HG02970 (cell line): ENCODE results near the gene CNTFR.
"Not testable (repeated sequence)": the region's sequence is repeated elsewhere in the genome, so short reads cannot be mapped to it uniquely, and the experiment has no call there.

Source experiments
- ATAC-seq: cut with Tn5 transposase; IDR thresholded peaks from one replicate; pipeline ENCODE4 v1.9.1; 2021; ENCODE audit warnings: mild to moderate bottlenecking, moderate library complexity, moderate number of reproducible peaks; ENCODE audit not compliant: unreplicated experiment, low FRiP score

Gene CNTFR

DNA sequence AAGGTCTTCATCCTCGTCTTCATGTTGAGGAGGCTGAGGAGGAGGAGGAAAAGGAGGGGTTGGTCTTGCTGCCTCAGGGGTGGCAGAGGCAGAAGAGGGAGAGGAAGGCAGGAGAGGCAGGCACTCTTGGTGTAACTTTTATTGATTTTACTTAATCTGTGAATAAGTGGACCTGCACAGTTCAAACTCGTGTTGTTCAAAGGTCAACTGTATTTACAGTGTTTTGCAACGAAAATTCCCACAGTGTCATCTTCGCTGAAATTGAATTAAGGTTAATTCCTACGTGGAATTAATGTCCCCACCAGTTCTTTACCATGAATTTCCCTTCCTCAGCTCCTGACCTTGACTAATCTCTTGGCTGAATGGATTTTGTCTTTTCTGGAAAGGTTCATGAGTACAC is 45.5 kb downstream of the CNTFR start:
- ATAC-seq, result no peak

DNA sequence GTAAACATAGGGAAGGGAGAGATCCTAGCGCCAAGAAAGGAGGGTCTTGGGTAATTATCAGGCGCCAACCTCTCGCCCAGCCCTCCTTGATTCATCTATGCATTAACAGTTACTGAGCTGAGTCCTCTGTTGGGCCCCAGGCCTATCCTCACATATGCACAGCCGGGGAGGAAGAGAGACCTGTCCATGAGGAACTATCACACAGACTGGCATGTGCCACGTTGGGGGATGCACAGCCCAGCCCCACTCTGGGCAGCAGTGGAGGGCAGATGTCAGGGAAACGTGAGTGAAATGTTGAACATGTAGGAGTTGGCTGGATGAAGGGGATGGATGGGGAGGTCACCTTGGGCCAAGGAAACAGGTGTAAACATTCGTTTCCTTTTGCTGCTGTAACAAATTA is 48.0 kb downstream of the CNTFR start:
- no peak for ATAC-seq

DNA sequence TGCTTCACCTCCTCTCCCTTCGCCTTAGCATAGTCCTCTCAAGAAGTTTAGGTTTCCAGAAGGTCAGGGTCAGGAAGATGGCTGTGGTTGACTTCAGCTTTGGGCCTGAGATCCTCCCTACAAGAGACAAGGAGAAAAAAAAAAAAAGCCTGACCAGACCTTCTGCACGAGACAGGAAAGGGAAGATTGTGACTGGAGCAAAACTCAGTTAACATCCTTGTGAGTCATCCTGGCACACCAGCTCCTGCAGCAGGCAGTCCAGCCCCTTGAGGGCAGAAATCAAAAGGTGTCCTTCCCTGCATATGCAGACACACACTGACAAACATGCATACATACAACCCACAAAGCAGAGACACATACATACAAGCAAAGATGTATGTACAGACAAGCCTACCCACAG is 48.7 kb downstream of the CNTFR start:
- ATAC-seq, result no peak

DNA sequence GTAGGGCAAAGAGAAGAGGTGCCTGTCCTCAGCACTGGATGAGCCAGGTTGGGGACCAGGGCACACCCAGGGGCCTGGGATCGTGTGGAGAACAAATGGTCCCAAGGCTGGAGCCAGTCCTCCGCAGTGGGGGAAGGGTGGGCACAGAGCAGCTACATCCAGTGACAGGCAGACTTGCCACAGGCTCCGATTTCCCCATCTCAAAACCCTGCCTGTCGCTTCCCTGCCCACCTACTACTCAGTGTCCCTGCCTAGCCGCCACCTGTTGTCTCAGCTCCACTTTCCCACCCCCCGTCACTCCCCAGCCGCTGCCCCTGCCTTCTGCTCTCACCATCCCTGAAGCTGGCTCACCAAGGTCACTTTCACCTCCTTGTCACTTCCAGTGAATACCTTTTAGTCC is 52.8 kb downstream of the CNTFR start:
- ATAC-seq, result no peak

DNA sequence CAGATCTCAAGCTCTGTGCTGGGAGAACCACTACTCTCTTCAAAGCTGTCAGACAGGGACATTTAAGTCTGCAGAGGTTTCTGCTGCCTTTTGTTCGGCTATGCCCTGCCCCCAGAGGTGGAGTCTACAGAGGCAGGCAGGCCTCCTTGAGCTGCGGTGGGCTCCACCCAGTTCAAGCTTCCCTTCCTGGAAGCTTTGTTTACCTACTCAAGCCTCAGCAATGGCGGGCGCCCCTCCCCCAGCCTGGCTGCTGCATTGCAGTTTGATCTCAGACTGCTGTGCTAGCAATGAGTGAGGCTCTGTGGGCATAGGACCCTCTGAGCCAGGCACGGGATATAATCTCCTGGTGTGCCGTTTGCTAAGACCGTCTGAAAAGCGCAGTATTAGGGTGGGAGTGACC is 57.5 kb downstream of the CNTFR start:
- not testable (repeated sequence) for ATAC-seq

DNA sequence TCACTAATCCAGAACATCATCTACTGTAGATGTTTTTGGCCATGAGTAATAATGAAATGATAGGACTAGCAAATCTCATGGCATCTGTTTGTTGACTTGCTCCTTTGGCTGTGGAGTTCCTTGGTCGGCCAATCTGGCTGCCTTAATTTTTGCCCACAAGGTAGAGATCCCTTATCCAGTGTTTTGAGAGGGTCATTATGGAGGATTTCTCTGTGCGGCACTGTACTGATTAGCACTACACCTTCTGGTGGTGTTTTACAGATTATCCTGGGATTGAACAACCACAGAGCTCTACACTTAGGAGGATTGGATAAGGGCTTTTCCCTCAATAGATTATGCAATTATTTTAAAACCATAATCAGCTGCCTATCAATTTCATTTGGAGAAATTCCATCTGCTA is 63.5 kb downstream of the CNTFR start:
- ATAC-seq, result no peak

DNA sequence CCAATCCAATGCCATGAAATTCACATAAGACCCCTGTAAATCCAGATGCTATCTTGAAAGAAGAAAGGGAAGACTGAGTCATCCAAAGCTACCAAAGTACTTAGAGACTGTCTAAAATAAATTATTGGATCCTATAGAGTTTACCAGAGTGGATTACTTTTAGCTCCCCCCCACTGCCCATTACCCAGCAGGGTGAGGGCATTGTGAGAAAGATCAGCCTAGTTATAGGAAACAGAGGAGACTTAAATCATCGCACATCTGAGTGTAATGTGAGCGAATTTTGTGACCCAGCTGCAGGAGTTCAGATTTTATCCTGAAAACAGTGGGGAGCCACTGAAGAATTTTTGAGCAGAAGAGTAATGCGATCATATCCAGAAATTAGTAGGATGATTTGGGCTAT is 65.2 kb downstream of the CNTFR start:
- ATAC-seq, result no peak

DNA sequence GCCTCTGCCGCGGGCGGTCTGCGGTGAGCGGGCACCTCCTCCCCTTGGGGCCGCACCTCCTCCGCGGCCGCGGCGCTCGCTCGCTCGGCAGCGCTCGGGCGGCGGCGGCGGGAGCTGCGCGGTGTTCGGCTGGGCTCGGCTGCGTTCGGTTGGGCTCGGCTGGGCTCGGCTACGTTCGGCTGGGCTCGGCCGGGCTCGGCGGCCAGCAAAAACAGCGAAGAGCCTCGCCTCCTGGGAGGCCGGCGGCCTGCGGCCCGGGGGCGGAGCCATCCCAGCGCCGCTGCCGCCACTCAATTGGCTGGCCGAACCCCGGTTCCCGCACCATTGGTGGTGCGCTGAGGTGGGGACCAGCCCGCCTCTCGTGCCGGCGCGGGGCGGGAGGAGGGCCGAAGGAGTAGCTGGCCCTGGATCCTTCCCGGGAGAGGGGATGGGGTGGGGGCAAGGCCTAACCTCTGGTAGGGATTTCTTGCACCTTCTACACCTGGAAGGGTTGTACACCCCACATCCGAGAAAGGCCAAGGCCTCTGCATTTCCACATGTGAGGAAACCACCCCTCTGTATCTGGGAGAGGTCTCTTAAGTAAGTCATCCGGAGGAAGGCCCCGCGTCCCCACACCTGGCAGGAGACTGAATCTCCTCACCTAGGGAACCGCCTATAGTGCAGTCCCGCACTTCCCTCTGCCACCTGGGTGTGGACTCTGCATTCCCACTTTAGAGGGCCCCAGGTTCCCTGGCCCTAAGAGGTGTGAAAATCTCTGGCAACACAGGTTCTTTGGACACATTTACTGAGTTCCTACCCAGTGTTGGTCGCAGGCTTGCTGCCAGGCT is 66.3 kb downstream of the CNTFR start, which contains the start of gene ENHO:
Gene ENHO, minus strand, starts transcription at position 20 of the 827 bp plus-strand sequence. CDS start 1,295 bp downstream, outside the sequence.
- peak; percentile 76 for ATAC-seq

DNA sequence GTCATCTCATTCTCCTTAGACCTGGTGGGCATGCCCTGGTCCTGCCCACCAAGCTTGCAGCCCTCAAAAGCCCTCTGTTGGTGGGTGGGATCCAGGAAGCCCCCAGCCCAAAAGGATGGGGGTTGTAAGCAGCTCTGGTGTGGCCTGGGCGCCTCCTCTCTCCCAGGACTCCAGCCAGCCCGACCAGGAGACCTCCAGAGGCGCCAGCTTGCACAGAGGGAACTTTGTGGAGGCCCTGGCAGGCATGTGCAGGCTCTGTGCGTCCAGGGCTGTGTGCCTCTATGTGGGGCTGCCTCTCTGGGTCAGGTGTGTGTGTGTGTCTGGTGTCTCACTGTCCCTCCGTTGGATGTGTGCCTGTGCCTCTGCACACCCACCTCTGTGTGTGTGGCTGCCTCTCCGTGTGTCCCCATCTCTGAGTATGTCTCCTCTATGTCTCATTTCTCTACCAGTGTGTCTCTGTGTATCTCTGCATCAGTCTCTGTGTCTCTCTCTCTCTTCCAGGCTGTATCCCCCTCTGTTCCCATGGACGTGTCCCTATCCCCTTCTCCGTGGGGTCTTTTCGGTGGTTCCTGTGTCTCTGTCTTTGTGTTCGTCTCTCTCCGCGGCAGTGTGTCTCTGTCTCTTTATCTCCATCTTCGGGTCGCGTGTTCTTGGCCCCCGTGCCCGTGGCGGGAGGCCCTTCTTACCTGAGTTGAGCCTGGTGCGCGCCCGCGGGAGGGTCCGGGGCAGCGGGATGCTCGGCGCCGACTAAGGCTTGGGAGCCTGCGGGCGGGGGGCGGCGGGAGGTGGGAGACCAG is 67.2 kb downstream of the CNTFR start:
- no peak for ATAC-seq

DNA sequence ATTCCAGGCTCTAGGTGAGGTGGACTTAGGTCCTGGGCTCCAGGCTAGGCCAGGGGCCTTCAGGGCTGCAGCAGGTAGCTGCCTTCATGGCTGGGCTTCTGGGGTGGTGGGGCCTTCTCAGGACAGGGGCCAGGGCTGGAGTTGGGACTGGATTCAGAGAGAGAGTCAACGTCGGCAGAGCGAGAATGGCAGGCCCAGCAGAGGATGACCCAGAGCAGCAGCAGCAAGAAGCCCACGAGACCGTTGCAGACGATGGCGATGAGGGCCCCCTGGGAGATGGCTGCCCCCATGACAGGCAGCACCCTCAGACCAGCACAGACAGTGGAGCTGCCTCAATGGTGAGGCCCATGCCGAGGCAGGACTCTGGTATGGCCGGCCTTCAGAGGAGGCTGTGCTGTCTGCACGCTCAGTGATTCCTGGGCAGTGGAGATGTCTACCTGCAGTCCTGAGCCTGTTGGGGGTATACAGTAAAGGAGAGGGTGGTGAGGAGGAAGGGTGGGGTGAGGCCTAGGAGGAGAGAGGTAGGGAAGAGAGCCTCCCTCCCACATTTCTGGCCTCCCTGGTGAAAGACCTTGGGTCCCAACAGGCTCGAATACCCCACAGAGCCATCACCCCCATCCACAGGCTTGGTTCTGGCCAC is 68.0 kb downstream of the CNTFR start:
- no peak for ATAC-seq

DNA sequence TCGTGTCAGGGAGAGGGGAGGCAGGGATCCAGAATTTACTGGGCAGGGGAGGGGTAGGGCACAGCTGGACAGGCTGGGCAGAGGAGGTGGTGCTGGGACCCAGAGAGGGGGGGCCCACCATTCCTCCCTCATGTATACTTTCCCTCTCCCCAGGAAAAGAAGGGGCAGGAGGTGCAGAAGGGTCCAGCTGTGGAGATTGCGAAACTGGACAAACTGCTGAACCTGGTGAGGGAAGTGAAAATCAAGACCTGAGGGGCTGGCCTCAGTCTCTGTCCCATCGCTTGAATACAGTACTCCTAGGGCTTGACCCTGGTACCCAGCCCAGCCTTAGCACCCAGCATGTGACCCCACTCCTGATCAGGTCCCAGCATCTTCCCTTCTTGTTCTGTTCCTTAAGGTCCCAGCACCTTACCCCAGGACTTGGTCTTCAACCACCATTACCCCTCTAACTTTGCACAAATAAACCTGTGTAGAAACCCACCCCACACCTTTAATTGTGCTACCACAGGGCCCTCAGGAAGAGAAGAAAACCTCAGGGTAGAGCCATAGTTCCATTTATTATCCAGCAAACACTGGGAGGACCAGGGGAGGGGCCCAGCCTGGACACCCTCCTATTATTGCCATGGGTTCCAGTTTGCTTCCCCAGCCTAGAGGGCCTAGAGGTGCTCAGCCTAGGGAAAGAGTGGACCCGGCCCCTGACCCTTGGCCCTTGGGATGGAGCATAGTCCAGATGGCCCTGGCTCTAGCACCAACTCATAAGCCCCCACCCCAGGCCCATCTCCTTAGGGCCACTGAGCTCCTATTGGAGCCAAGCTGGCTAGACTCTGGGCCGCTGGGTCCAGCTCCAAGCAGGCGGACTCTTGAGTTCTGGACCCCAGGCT is 68.8 kb downstream of the CNTFR start:
- no peak for ATAC-seq

DNA sequence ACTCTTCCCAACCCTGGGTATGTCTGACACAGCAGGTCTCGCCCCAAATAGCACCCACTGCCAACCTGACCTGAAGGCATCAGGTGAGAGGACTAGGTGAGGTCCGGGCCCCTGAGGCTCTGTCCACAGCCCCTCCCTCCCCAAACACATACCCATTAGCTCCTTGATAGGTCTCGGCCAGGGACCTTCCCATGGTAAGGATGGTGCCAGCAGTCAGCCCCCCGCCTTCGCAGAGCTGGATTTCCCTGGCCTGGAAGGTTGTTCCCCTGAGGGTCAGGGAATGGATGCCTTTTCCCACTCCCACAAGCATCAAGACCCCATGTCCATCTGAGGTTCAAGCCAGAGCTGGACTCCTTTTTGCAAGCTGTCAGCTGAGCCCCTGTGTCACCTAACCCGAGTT is 69.4 kb downstream of the CNTFR start:
- no peak for ATAC-seq

DNA sequence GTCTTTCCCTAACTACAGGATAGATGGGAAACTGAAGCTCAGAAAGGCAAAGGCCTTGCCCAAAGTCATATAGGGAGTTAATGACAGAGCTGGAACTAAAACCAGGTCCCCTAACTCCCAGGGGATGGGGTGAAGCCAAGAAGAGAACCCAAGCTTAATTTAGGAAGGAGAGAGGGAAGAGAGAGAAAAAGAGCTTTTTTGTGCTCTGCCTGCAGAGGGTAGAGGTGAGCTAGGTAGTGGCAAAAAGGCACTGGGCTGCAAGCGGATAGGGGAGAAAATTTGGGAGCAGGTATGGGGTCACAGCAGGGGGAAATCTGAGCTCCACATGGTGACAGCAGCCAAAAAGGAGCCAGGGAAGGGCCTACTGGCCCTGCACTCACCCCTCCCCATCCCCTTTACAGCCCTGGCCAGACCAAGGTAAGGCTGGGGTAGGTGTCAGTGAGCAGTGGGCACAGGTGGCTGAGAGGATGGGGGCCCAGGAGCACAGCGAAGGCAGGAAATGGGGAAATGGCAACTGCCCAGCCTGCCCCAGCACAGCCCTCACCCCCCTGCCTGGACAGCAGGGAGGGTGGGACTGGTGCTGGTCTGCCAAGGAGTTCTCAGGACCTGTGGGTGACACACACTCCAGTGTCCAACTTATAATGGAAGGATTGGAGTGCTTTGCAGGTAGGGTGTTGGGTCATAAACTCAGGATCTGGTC is 70.1 kb downstream of the CNTFR start:
- ATAC-seq, result no peak

DNA sequence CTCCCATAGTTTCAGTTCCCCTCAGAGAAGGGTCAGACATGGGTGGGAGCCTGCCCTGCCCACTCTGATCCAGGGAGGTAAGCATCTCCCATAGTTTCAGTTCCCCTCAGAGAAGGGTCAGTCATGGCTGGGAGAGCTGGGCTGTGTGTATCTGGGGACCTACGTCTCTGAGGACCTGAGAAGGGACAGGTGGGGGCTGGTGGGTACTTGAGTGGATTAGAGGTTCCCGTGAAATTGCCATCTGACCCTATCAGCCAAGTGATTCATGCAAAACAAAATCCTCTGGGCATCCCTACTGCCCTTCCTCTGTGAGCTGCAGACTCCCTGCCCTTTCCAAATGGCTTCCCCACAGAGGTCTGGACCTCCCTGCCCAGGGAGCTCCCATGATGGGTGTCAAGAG is 70.6 kb downstream of the CNTFR start:
- no peak for ATAC-seq

DNA sequence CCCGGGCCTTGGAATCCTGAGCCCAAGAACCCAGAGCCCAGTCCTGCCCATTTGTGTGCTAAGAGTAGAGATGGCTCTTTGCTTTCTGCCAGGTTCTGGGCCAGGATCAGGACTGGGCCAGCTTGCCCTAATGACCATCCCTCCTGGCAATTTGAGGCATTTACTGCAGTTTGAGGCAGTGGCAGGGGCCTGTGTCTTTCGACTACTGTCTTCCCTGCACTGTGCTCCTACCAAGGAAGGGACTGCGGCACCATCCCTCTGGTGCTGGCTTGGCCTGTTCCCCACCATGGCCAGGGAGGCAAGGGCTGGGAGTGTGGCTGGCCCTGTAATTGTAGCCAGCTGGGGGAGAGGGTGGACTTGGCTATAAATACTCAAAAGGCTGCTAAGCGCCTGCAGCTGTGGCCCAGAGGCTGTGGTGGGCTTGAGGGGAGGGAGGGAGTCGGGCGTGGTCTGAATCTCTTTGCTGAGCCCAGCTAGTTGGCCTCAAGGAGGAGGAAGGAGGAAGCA is 71.4 kb downstream of the CNTFR start:
- ATAC-seq, result no peak

DNA sequence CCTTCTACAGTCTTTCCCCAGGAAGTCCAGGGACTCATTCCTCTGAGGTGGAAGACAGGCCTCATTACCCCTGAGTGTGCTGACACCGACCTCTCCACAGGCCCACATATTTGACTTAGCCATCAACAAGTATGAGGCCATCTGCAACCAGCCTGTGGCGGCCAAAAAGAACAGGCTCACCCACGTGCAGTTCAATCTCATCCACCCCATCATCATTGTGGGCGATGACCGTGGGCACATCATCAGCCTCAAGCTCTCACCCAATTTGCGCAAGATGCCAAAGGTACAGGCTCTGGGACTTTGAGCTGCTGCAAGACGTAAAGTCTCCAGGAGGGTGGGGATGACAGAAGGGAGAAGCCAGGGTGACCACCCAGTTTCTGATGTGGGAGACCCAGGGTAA is 72.3 kb downstream of the CNTFR start:
- no peak for ATAC-seq

DNA sequence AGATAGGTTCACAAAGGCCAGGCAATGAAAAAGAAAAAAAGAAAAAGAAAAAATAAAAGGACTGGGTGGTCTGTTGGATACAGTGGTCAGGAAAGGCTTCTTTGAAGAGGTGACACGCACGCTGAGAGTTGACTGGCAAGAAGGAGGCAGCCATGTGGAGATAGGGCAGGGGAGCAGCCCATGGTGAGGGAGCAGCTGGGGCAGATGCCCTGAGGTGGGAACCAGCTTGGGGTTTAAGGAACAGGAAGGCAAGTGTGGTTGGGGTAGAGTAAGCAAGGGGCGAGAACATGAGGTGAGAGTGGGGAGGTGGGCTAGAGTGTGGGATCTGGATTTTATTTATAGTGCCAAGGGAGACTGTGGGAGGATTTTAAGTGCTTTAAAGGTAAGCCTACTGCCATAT is 73.6 kb downstream of the CNTFR start:
- no peak for ATAC-seq

DNA sequence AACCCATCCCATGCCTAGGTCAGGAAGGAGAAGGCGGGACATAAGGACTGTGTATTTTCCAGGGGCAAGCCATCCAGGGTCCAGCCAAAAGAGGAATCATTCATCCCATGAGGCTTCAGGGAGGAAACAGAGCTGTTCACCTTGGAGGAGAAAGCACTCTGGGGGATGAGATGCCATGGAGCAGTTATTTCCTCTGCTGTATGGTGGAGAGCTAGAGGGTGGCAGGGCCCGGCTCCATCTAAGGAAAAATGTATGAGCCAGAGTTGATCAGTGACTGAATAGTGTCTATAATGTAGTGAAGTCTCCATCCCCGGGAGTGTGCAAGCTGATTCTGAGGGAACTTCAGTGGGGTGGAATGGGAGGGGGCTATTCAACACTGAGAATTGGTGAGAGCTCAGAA is 74.7 kb downstream of the CNTFR start:
- no peak for ATAC-seq

DNA sequence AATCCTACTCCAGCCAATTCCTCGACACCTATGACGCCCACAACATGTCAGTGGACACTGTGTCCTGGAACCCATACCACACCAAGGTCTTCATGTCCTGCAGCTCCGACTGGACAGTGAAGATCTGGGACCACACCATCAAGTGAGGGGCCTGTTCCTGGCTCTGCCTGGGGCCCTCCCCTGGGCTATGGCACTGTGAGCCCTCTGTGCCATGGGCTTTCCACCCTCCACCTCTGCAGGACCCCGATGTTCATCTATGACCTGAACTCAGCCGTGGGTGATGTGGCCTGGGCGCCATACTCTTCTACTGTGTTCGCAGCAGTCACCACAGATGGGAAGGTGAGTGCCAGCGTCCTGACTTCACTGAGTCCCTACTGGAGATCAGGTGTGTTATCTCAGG is 75.1 kb downstream of the CNTFR start:
- no peak for ATAC-seq
